ENCODE data around the gene ALDOA.
A peak's percentile ranks its signal among the peaks of the same experiment; 100 is the strongest.
"Not testable (repeated sequence)": the region's sequence is repeated elsewhere in the genome, so short reads cannot be mapped to it uniquely, and the experiment has no call there.

ALDOA gene

GRCh38 chr16:30113031-30113710 is 47.6 kb downstream of the ALDOA start, which contains the start of gene GDPD3:
Gene GDPD3 (minus strand): TSS chr16:30113537. CDS start chr16:30113478, 59 bp downstream.
- Histone ChIP-seq H3K79me2 (ENCODE audit: insufficient read depth, low read depth) (no peaks in the 10 kb centered on the region), H3K36me3 (ENCODE audit: insufficient read depth) (no peaks in the 10 kb centered on the region), H3K4me2 (no peak within 1 kb of the TSS), H3K9ac (no peak within 1 kb of the TSS), H4K20me1 (ENCODE audit: insufficient read depth) (no peaks in the 10 kb centered on the region), H2AFZ (ENCODE audit: low read depth) (no peak within 1 kb of the TSS), H3K27me3 (ENCODE audit: insufficient read depth, low read depth) (no peaks in the 10 kb centered on the region), H3K4me1 (ENCODE audit: low read depth, poor library complexity, severe bottlenecking) (peaks cover 32% of the 10 kb centered on the region), H3K27ac (no peak within 1 kb of the TSS), H3K4me3 (IDR thresholded peaks at IDR 0.05; ENCODE audit: insufficient read depth, low read depth, low read length) (no peak within 1 kb of the TSS)
- peak; percentile 28; the same call in 1 of the 2 replicates for TF ChIP-seq CTCF (conservative IDR thresholded peaks at IDR 0.05; ENCODE audit: low read depth, low read length)

- no peak overlapping the region for H2AFZ ChIP-seq (ENCODE audit: low read depth)
- no peak overlapping the region for H3K27ac ChIP-seq
- no peaks in the 10 kb centered on the region for H3K27me3 ChIP-seq (ENCODE audit: insufficient read depth, low read depth)
- H3K4me1 ChIP-seq (ENCODE audit: low read depth, poor library complexity, severe bottlenecking): peaks cover 32% of the 10 kb centered on the region
- no peaks in the 10 kb centered on the region for H3K36me3 ChIP-seq (ENCODE audit: insufficient read depth)
- no peaks in the 10 kb centered on the region for H3K79me2 ChIP-seq (ENCODE audit: insufficient read depth, low read depth)
- TF ChIP-seq CTCF (conservative IDR thresholded peaks at IDR 0.05; ENCODE audit: low read depth, low read length): no peak
- no peaks in the 10 kb centered on the region for H4K20me1 ChIP-seq (ENCODE audit: insufficient read depth)
- H3K4me3 ChIP-seq (IDR thresholded peaks at IDR 0.05; ENCODE audit: insufficient read depth, low read depth, low read length): no peak overlapping the region
- no peak overlapping the region for H3K4me2 ChIP-seq
- H3K9ac ChIP-seq: no peak overlapping the region
Measured at GRCh38 chr16:30113711-30114333, 48.3 kb downstream of the ALDOA start.

GRCh38 chr16:30114411-30114810 is 48.9 kb downstream of the ALDOA start:
- TF ChIP-seq CTCF (conservative IDR thresholded peaks at IDR 0.05; ENCODE audit: low read depth, low read length): no peak
- no peak overlapping the region for H2AFZ ChIP-seq (ENCODE audit: low read depth)
- no peaks in the 10 kb centered on the region for H3K27me3 ChIP-seq (ENCODE audit: insufficient read depth, low read depth)
- no peaks in the 10 kb centered on the region for H3K79me2 ChIP-seq (ENCODE audit: insufficient read depth, low read depth)
- no peak overlapping the region for H3K4me3 ChIP-seq (IDR thresholded peaks at IDR 0.05; ENCODE audit: insufficient read depth, low read depth, low read length)
- no peak overlapping the region for H3K9ac ChIP-seq
- H4K20me1 ChIP-seq (ENCODE audit: insufficient read depth): no peaks in the 10 kb centered on the region
- H3K4me2 ChIP-seq: peak overlapping the region; percentile 42
- peak overlapping the region; percentile 26; the same call in 1 of the 2 replicates for H3K27ac ChIP-seq
- H3K4me1 ChIP-seq (ENCODE audit: low read depth, poor library complexity, severe bottlenecking): peaks cover 32% of the 10 kb centered on the region
- H3K36me3 ChIP-seq (ENCODE audit: insufficient read depth): no peaks in the 10 kb centered on the region

- not testable (repeated sequence) for H4K20me1 ChIP-seq (ENCODE audit: insufficient read depth); H2AFZ ChIP-seq (ENCODE audit: low read depth); H3K27me3 ChIP-seq (ENCODE audit: insufficient read depth, low read depth); H3K4me3 ChIP-seq (IDR thresholded peaks at IDR 0.05; ENCODE audit: insufficient read depth, low read depth, low read length); H3K79me2 ChIP-seq (ENCODE audit: insufficient read depth, low read depth); H3K9ac ChIP-seq; H3K36me3 ChIP-seq (ENCODE audit: insufficient read depth)
- Histone ChIP-seq H3K4me1 (ENCODE audit: low read depth, poor library complexity, severe bottlenecking) (peaks cover 32% of the 10 kb centered on the region), H3K4me2 (peak overlapping the region; percentile 42), H3K27ac (peak overlapping the region; percentile 26; the same call in 1 of the 2 replicates)
Measured at GRCh38 chr16:30114833-30115232, 49.3 kb downstream of the ALDOA start.

- Histone ChIP-seq H3K9ac (no peak overlapping the region), H3K36me3 (ENCODE audit: insufficient read depth) (no peaks in the 10 kb centered on the region), H3K4me2 (peak overlapping the region; percentile 42; the same call in 1 of the 2 replicates), H3K27me3 (ENCODE audit: insufficient read depth, low read depth) (no peaks in the 10 kb centered on the region), H4K20me1 (ENCODE audit: insufficient read depth) (no peaks in the 10 kb centered on the region), H3K4me3 (IDR thresholded peaks at IDR 0.05; ENCODE audit: insufficient read depth, low read depth, low read length) (no peak overlapping the region), H3K4me1 (ENCODE audit: low read depth, poor library complexity, severe bottlenecking) (peaks cover 32% of the 10 kb centered on the region), H3K79me2 (ENCODE audit: insufficient read depth, low read depth) (no peaks in the 10 kb centered on the region), H3K27ac (peak overlapping the region; percentile 26; the same call in 1 of the 2 replicates), H2AFZ (ENCODE audit: low read depth) (no peak overlapping the region)
- TF ChIP-seq CTCF (conservative IDR thresholded peaks at IDR 0.05; ENCODE audit: low read depth, low read length): no peak
Measured at GRCh38 chr16:30115238-30115637, 49.7 kb downstream of the ALDOA start.
